ENCODE measurements around the gene ZMYND8.
"Not testable (repeated sequence)": the region's sequence is repeated elsewhere in the genome, so short reads cannot be mapped to it uniquely, and the experiment has no call there.

ZMYND8 gene

GRCh38 chr20:47356526-47357295, at the start of gene ZMYND8:
TSS of gene ZMYND8 (minus strand) at chr20:47356699. CDS start at chr20:47356670, 29 bp downstream.
- peak; percentile 94 for DNase-seq (ENCODE audit: low spot score)

- no peak for DNase-seq (ENCODE audit: low spot score)
Observed at GRCh38 chr20:47405775-47406325, 49.4 kb upstream of the ZMYND8 start.

GRCh38 chr20:47400685-47401084, 44.2 kb upstream of the ZMYND8 start:
- no peak for DNase-seq (ENCODE audit: low spot score)

- no peak for DNase-seq (ENCODE audit: low spot score)
Observed at GRCh38 chr20:47397652-47398301, 41.3 kb upstream of the ZMYND8 start.

- DNase-seq (ENCODE audit: low spot score) = no peak
Observed at GRCh38 chr20:47396762-47397476, 40.4 kb upstream of the ZMYND8 start.

- not testable (repeated sequence) for DNase-seq (ENCODE audit: low spot score)
Observed at GRCh38 chr20:47393796-47394514, 37.5 kb upstream of the ZMYND8 start.

- no peak for DNase-seq (ENCODE audit: low spot score)
Observed at GRCh38 chr20:47392721-47393073, 36.2 kb upstream of the ZMYND8 start.

- DNase-seq (ENCODE audit: low spot score) = no peak
Observed at GRCh38 chr20:47392015-47392720, 35.7 kb upstream of the ZMYND8 start.

- DNase-seq (ENCODE audit: low spot score) = no peak
Observed at GRCh38 chr20:47391276-47392010, 34.9 kb upstream of the ZMYND8 start.

GRCh38 chr20:47389867-47390347, 33.4 kb upstream of the ZMYND8 start:
- DNase-seq (ENCODE audit: low spot score) = no peak

- not testable (repeated sequence) for DNase-seq (ENCODE audit: low spot score)
Observed at GRCh38 chr20:47385968-47386367, 29.5 kb upstream of the ZMYND8 start.

GRCh38 chr20:47382746-47383415, 26.4 kb upstream of the ZMYND8 start:
- DNase-seq (ENCODE audit: low spot score) = no peak

GRCh38 chr20:47380481-47380880, 24.0 kb upstream of the ZMYND8 start:
- no peak for DNase-seq (ENCODE audit: low spot score)

- DNase-seq (ENCODE audit: low spot score) = no peak
Observed at GRCh38 chr20:47379433-47380150, 23.1 kb upstream of the ZMYND8 start.

- DNase-seq (ENCODE audit: low spot score) = no peak
Observed at GRCh38 chr20:47377122-47377722, 20.7 kb upstream of the ZMYND8 start.

GRCh38 chr20:47376096-47376643, 19.7 kb upstream of the ZMYND8 start:
- not testable (repeated sequence) for DNase-seq (ENCODE audit: low spot score)

GRCh38 chr20:47374121-47374520, 17.6 kb upstream of the ZMYND8 start:
- not testable (repeated sequence) for DNase-seq (ENCODE audit: low spot score)

GRCh38 chr20:47373206-47373733, 16.8 kb upstream of the ZMYND8 start:
- DNase-seq (ENCODE audit: low spot score) = no peak
